Stimulated activated CD4-positive, alpha-beta T cell treated with anti-CD3 and anti-CD28 coated beads, TNF-alpha, amount 100 ng/mL, for 48 hours (primary cell): ENCODE data around the gene RNU2-1.
"Not testable (repeated sequence)": the region's sequence is repeated elsewhere in the genome, so short reads cannot be mapped to it uniquely, and the experiment has no call there.

Experiments
- DNase-seq, 3 donors: peaks; one replicate each; pipeline ENCODE4 v3.0.0-alpha.2; 2020; ENCODE audit warnings: low read depth in 3 of 3

RNU2-1 gene

GRCh38 chr17:43233877-43234276, at the start of gene RNU2-1:
Gene RNU2-1, minus strand, starts transcription at chr17:43233977.
- not testable (repeated sequence) for DNase-seq

- DNase-seq: not testable (repeated sequence)
Measured at GRCh38 chr17:43272914-43273313, 39.1 kb upstream of the RNU2-1 start.

GRCh38 chr17:43272483-43272882, 38.7 kb upstream of the RNU2-1 start:
- DNase-seq: peak in 1 of 3 donors; percentile 12

GRCh38 chr17:43270552-43271504, 37.1 kb upstream of the RNU2-1 start:
- DNase-seq: not testable (repeated sequence)

- not testable (repeated sequence) for DNase-seq
Measured at GRCh38 chr17:43246456-43246855, 12.7 kb upstream of the RNU2-1 start.

- not testable (repeated sequence) for DNase-seq
Measured at GRCh38 chr17:43240596-43241352, 7.0 kb upstream of the RNU2-1 start.

GRCh38 chr17:43239597-43239996, 5.8 kb upstream of the RNU2-1 start:
- DNase-seq: not testable (repeated sequence)

GRCh38 chr17:43233263-43233662, 514 bp downstream of the RNU2-1 start:
- not testable (repeated sequence) for DNase-seq

- peak in 1 of 3 donors; percentile 15 for DNase-seq
Measured at GRCh38 chr17:43232021-43232699, 1.6 kb downstream of the RNU2-1 start.

GRCh38 chr17:43231205-43232020, 2.4 kb downstream of the RNU2-1 start:
- not testable (repeated sequence) for DNase-seq

- not testable (repeated sequence) for DNase-seq
Measured at GRCh38 chr17:43228020-43228782, 5.6 kb downstream of the RNU2-1 start, which contains the start of gene CCDC200. Gene CCDC200, minus strand, starts transcription at chr17:43228623. Its CDS starts 69 bp downstream, at chr17:43228554.

GRCh38 chr17:43226393-43226792, 7.4 kb downstream of the RNU2-1 start:
- no peak for DNase-seq

GRCh38 chr17:43224146-43224705, 9.6 kb downstream of the RNU2-1 start:
- DNase-seq: no peak

GRCh38 chr17:43220511-43221125, 13.2 kb downstream of the RNU2-1 start:
- no peak for DNase-seq

- DNase-seq: no peak
Measured at GRCh38 chr17:43219746-43220380, 13.9 kb downstream of the RNU2-1 start.

GRCh38 chr17:43219001-43219400, 14.8 kb downstream of the RNU2-1 start:
- DNase-seq: no peak

GRCh38 chr17:43217614-43218087, 16.1 kb downstream of the RNU2-1 start:
- no peak for DNase-seq

- DNase-seq: no peak
Measured at GRCh38 chr17:43216762-43217613, 16.8 kb downstream of the RNU2-1 start.
